NCI-H1930 (cell line): ENCODE data around the gene TLE6.
"Not testable (repeated sequence)": the region's sequence is repeated elsewhere in the genome, so short reads cannot be mapped to it uniquely, and the experiment has no call there.

Experiments used
- DNase-seq, 2 experiments: peaks; one replicate each; lab custom pipeline; 2025; lab: John Stamatoyannopoulos, UW

Gene TLE6

GRCh38 chr19:3029065-3029923 is 51.9 kb downstream of the TLE6 start, which contains the start of gene TLE2:
Gene TLE2 (minus strand): TSS chr19:3029280. CDS start chr19:3028904, 376 bp downstream.
- DNase-seq, result no peak

- no peak for DNase-seq
Measured at GRCh38 chr19:3031607-3031867, 54.2 kb downstream of the TLE6 start.

- DNase-seq, result no peak
Measured at GRCh38 chr19:3033595-3034405, 56.4 kb downstream of the TLE6 start.

GRCh38 chr19:3034406-3034655 is 57.0 kb downstream of the TLE6 start:
- no peak for DNase-seq

GRCh38 chr19:3034656-3035541 is 57.5 kb downstream of the TLE6 start:
- DNase-seq, result no peak

GRCh38 chr19:3035542-3036118 is 58.3 kb downstream of the TLE6 start:
- DNase-seq, result peak; percentile 95 to 97

GRCh38 chr19:3036119-3036976 is 59.0 kb downstream of the TLE6 start:
- DNase-seq, result peak; percentile 67 to 81

- DNase-seq, result not testable (repeated sequence)
Measured at GRCh38 chr19:3036977-3037544, 59.7 kb downstream of the TLE6 start.

- DNase-seq, result no peak
Measured at GRCh38 chr19:3038214-3038613, 60.9 kb downstream of the TLE6 start.

- DNase-seq, result no peak
Measured at GRCh38 chr19:3039125-3039524, 61.8 kb downstream of the TLE6 start.

GRCh38 chr19:3039641-3040077 is 62.3 kb downstream of the TLE6 start:
- no peak for DNase-seq

- DNase-seq, result no peak
Measured at GRCh38 chr19:3041327-3041726, 64.0 kb downstream of the TLE6 start.

GRCh38 chr19:3041761-3042620 is 64.6 kb downstream of the TLE6 start:
- no peak for DNase-seq

GRCh38 chr19:3042621-3043267 is 65.4 kb downstream of the TLE6 start:
- DNase-seq, result no peak
